Stimulated activated CD4-positive, alpha-beta T cell treated with anti-CD3 and anti-CD28 coated beads, Interleukin-12 subunit alpha, Interleukin-12 subunit beta, amount 100 ng/mL, for 48 hours (primary cell): Measurements from ENCODE around the gene CYP2W1.

Experiments used
- DNase-seq, 3 donors: peaks; one replicate each; pipeline ENCODE4 v3.0.0-alpha.2; 2020; ENCODE audit warnings: low read depth in 2 of 3, low spot score in 1 of 3

CYP2W1 gene

GRCh38 chr7:966291-967069 lies 16.5 kb upstream of the CYP2W1 start:
- no peak for DNase-seq

- DNase-seq = no peak
Observed at GRCh38 chr7:967361-968082, 15.5 kb upstream of the CYP2W1 start.

- DNase-seq = no peak
Observed at GRCh38 chr7:968205-969105, 14.5 kb upstream of the CYP2W1 start.

- DNase-seq = no peak
Observed at GRCh38 chr7:969403-969802, 13.6 kb upstream of the CYP2W1 start.

- no peak for DNase-seq
Observed at GRCh38 chr7:970744-971143, 12.2 kb upstream of the CYP2W1 start.

- DNase-seq = no peak
Observed at GRCh38 chr7:972110-972509, 10.9 kb upstream of the CYP2W1 start.

- DNase-seq = no peak
Observed at GRCh38 chr7:972676-973309, 10.2 kb upstream of the CYP2W1 start.

GRCh38 chr7:973312-973711 lies 9.7 kb upstream of the CYP2W1 start:
- DNase-seq = no peak

- DNase-seq = no peak
Observed at GRCh38 chr7:974172-974571, 8.8 kb upstream of the CYP2W1 start.

GRCh38 chr7:974820-975681 lies 7.9 kb upstream of the CYP2W1 start, which contains the start of gene COX19:
Gene COX19 (minus strand): TSS chr7:975549. CDS start chr7:975509, 40 bp downstream.
- DNase-seq = peak; percentile 86 to 89 (median 87)

- DNase-seq = no peak
Observed at GRCh38 chr7:975702-976473, 7.1 kb upstream of the CYP2W1 start.

- DNase-seq = no peak
Observed at GRCh38 chr7:976901-977325, 6.1 kb upstream of the CYP2W1 start.

GRCh38 chr7:977326-978048 lies 5.5 kb upstream of the CYP2W1 start:
- no peak for DNase-seq

GRCh38 chr7:978049-978346 lies 5.0 kb upstream of the CYP2W1 start:
- no peak for DNase-seq

GRCh38 chr7:978416-979091 lies 4.4 kb upstream of the CYP2W1 start:
- no peak for DNase-seq

GRCh38 chr7:979151-979550 lies 3.8 kb upstream of the CYP2W1 start:
- no peak for DNase-seq

GRCh38 chr7:979886-980571 lies 3.0 kb upstream of the CYP2W1 start:
- DNase-seq = no peak
